GM12891 (cell line): ENCODE measurements around the gene NOL7.

Experiments
- POLR2AphosphoS5 ChIP-seq: IDR thresholded peaks from 2 replicates; pipeline ENCODE4 v1.6.1; 2011; ENCODE audit warnings: low read depth, low read length, control low read depth
- TAF1 ChIP-seq: IDR thresholded peaks from 2 replicates; pipeline ENCODE4 v1.6.1; 2011; ENCODE audit warnings: low read depth, low read length, control low read depth

DNA sequence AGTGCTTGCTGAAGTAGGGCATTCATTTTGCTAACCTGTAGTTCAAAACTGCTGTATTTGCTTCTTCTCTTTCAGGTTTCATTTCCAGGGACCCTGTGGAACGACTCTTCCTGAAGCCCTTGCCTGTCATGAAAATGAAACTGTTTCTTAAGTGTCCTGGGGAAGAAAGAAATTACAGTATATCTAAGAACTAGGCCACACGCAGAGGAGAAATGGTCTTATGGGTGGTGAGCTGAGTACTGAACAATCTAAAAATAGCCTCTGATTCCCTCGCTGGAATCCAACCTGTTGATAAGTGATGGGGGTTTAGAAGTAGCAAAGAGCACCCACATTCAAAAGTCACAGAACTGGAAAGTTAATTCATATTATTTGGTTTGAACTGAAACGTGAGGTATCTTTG lies 3.4 kb upstream of the NOL7 start:
- TF ChIP-seq POLR2AphosphoS5, result no peak
- no peak for TF ChIP-seq TAF1
